ENCODE measurements around the gene SOBP. TPM values are rescaled to one million over a fixed set of nuclear protein-coding genes. Genes with fewer than 3 reads are reported as not detected.

The SOBP gene
- total RNA-seq, 1 donor from 2014 or later: 5.4 TPM

DNA sequence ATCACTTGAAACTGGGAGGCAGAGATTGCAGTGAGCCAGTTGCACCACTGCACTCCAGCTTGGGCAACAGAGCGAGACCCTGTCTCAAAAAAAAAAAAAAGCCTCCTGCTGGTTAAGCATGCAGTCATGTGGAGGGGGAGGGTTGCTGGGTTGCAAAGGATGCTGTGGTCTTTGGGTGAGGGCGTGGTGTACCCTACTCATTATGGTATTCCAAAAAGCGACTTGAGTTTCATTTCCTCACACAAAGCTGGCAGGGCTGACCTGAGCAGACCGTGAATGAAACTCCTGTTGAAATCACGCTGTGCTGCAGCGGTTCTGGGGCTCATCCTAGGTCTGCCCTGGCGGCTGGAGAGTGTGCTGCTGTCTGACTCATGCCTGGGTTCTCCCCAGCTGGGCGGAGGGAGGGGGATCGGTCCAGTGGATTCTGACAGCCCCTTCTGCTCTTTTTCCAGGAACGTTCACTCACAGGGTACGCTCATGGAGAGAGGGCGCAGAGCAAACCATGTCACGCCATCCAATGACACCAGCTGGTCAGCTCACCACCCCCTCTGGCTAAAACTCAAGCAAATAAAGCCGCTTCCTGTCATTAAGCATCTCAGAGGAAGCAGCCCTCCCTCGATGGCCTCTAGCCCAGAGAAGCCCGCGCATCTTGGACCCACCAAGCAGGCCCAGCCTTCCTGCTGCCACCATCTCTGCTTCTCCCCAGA lies 168.0 kb downstream of the SOBP start:
- intact Hi-C loops (cut with DNase I): no loop called here
- Histone ChIP-seq H3K4me3 (no peak overlapping the region), H3K27ac (no peak overlapping the region), H3K4me1 (no peaks in the 10 kb centered on the region), H3K36me3 (peaks cover 0 to 6% of the 10 kb centered on the region in 2 donors), H3K27me3 (no peaks in the 10 kb centered on the region), H3K9me3 (no peaks in the 10 kb centered on the region)
- TF ChIP-seq, protein P1, sequence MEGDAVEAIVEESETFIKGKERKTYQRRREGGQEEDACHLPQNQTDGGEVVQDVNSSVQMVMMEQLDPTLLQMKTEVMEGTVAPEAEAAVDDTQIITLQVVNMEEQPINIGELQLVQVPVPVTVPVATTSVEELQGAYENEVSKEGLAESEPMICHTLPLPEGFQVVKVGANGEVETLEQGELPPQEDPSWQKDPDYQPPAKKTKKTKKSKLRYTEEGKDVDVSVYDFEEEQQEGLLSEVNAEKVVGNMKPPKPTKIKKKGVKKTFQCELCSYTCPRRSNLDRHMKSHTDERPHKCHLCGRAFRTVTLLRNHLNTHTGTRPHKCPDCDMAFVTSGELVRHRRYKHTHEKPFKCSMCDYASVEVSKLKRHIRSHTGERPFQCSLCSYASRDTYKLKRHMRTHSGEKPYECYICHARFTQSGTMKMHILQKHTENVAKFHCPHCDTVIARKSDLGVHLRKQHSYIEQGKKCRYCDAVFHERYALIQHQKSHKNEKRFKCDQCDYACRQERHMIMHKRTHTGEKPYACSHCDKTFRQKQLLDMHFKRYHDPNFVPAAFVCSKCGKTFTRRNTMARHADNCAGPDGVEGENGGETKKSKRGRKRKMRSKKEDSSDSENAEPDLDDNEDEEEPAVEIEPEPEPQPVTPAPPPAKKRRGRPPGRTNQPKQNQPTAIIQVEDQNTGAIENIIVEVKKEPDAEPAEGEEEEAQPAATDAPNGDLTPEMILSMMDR (IDR thresholded peaks at IDR 0.05): no peak
- DNase-seq (ENCODE audit: low spot score in 2 of 2): no peak

GRCh38 chr6:107658920-107659865 lies 169.3 kb downstream of the SOBP start:
- Histone ChIP-seq H3K27ac (no peak overlapping the region), H3K4me1 (no peaks in the 10 kb centered on the region), H3K9me3 (no peaks in the 10 kb centered on the region), H3K27me3 (no peaks in the 10 kb centered on the region), H3K4me3 (no peak overlapping the region), H3K36me3 (peaks cover 0 to 6% of the 10 kb centered on the region in 2 donors)
- DNase-seq (ENCODE audit: low spot score in 2 of 2): no peak
- intact Hi-C loops (cut with DNase I): no loop called here
- TF ChIP-seq, protein P1 (IDR thresholded peaks at IDR 0.05): no peak

- intact Hi-C loops (cut with DNase I): no loop called here
- peaks cover 0 to 6% of the 10 kb centered on the region in 2 donors for H3K36me3 ChIP-seq
- TF ChIP-seq, protein P1 (IDR thresholded peaks at IDR 0.05): no peak
- H3K27ac ChIP-seq: no peak overlapping the region
- no peaks in the 10 kb centered on the region for H3K9me3 ChIP-seq
- H3K4me1 ChIP-seq: no peaks in the 10 kb centered on the region
- no peak overlapping the region for H3K4me3 ChIP-seq
- no peaks in the 10 kb centered on the region for H3K27me3 ChIP-seq
- no peak for DNase-seq (ENCODE audit: low spot score in 2 of 2)
Observed at GRCh38 chr6:107660839-107661238, 170.9 kb downstream of the SOBP start.

GRCh38 chr6:107661291-107661690 lies 171.4 kb downstream of the SOBP start:
- Histone ChIP-seq H3K4me3 (no peak overlapping the region), H3K27ac (no peak overlapping the region), H3K4me1 (no peaks in the 10 kb centered on the region), H3K9me3 (no peaks in the 10 kb centered on the region), H3K36me3 (peaks cover 0 to 6% of the 10 kb centered on the region in 2 donors), H3K27me3 (no peaks in the 10 kb centered on the region)
- intact Hi-C loops (cut with DNase I): no loop called here
- TF ChIP-seq, protein P1 (IDR thresholded peaks at IDR 0.05): no peak
- DNase-seq (ENCODE audit: low spot score in 2 of 2): no peak

DNA sequence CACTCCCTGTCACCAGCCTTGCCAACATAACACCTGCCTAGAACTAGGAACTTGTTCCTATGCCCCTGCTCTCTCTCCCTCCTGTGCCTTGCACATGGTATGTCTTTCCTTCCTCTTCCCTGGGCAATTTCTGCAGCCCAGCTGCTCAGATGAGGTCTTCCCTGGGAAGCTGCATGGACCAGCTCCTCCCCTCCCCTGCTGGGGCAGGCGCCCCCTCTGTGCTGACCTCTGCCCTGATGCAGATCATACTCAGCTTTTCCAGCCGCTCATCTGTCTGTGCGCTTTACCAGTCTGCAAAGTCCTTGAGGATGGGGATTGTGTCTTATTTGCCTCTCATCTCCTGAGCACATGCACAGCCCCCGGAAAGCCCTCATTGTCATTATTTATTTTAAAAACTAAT lies 172.4 kb downstream of the SOBP start:
- no peak for DNase-seq (ENCODE audit: low spot score in 2 of 2)
- TF ChIP-seq, protein P1 (IDR thresholded peaks at IDR 0.05): no peak
- Histone ChIP-seq H3K27ac (no peak overlapping the region), H3K36me3 (peaks cover 0 to 6% of the 10 kb centered on the region in 2 donors), H3K27me3 (no peaks in the 10 kb centered on the region), H3K4me1 (no peaks in the 10 kb centered on the region), H3K9me3 (no peaks in the 10 kb centered on the region), H3K4me3 (no peak overlapping the region)
- intact Hi-C loops (cut with DNase I): no loop called here

Data from ascending aorta (tissue), 2 donors.